SK-N-SH (cell line): ENCODE results near the gene DDO. TPM values are rescaled to one million over a fixed set of nuclear protein-coding genes. Genes with fewer than 3 reads are reported as not detected.

Experiments
- CTCF ChIA-PET: fragments of 300-600, 350-600 bp; formaldehyde crosslinking; extraction: SDS; loops from one replicate; lab custom pipeline; 2021; lab: Yijun Ruan, JAX
- POLR2A ChIA-PET: fragments of 350-600 bp; sonication (Branson Sonifier 250); formaldehyde crosslinking; extraction: SDS; loops from one replicate; lab custom pipeline; 2020; ENCODE audit warnings: antibody characterized with exemption, inconsistent platforms; lab: Yijun Ruan, JAX
- DNase-seq: peaks from one replicate; pipeline ENCODE4 v3.0.0; 2012
- H2AFZ ChIP-seq: fragments of 200-600 bp; sonication (generic); 2 replicates; pipeline ENCODE4 v1.8.1; 2016; ENCODE audit warnings: antibody characterized with exemption, mild to moderate bottlenecking, low read depth
- H3F3A ChIP-seq: fragments of 200-600 bp; sonication (generic); replicated peaks from 2 replicates; pipeline ENCODE3; 2016; ENCODE audit warnings: antibody characterized with exemption, mild to moderate bottlenecking; ENCODE audit not compliant: insufficient read depth
- H3K27ac ChIP-seq, 2 experiments: fragments of 200-500 bp in 1 of 2; fragments of 200-600 bp in 1 of 2; sonication (Bioruptor generic) in 1 of 2; sonication (generic), shearing (Covaris generic) in 1 of 2; 2 replicates each; pipeline versions ENCODE4 v1.5.1 to v1.6.1; 2014 to 2016; ENCODE audit warnings: low read depth in 2 of 2, inconsistent platforms in 1 of 2, low read length in 1 of 2, mild to moderate bottlenecking in 1 of 2, mixed read lengths in 1 of 2
- H3K27me3 ChIP-seq: fragments of 200-600 bp; sonication (generic), shearing (Covaris generic); 2 replicates; pipeline ENCODE4 v1.6.1; 2016; ENCODE audit warnings: mixed run types; ENCODE audit not compliant: insufficient read depth
- H3K36me3 ChIP-seq, 2 experiments: fragments of 200-500 bp in 1 of 2; fragments of 200-600 bp in 1 of 2; sonication (Bioruptor generic) in 1 of 2; sonication (generic) in 1 of 2; replicated peaks in 1 of 2; 2 replicates each; pipeline versions ENCODE3 to v1.5.1; 2014 to 2016; ENCODE audit warnings: low read length in 1 of 2, mild to moderate bottlenecking in 1 of 2; ENCODE audit not compliant: insufficient read depth in 2 of 2, control insufficient read depth in 1 of 2
- H3K4me1 ChIP-seq, 2 experiments: fragments of 200-500 bp in 1 of 2; fragments of 200-600 bp in 1 of 2; sonication (Bioruptor generic) in 1 of 2; sonication (generic), shearing (Covaris generic) in 1 of 2; 2 replicates each; pipeline versions ENCODE4 v1.5.1 to v1.6.1; 2014 to 2016; ENCODE audit warnings: low read depth in 1 of 2, low read length in 1 of 2, mixed run types in 1 of 2; ENCODE audit not compliant: insufficient read depth in 2 of 2, control insufficient read depth in 1 of 2
- H3K4me2 ChIP-seq: fragments of 200-600 bp; sonication (generic), shearing (Covaris generic); 2 replicates; pipeline ENCODE4 v1.6.1; 2017; ENCODE audit warnings: mixed run types
- H3K4me3 ChIP-seq, 2 experiments: fragments of 200-500 bp in 1 of 2; fragments of 200-600 bp in 1 of 2; sonication (Bioruptor generic) in 1 of 2; sonication (generic), shearing (Covaris generic) in 1 of 2; 2 replicates each; pipeline versions ENCODE4 v1.5.1 to v1.8.1; 2014 to 2016; ENCODE audit warnings: low read depth in 2 of 2, inconsistent platforms in 1 of 2, low read length in 1 of 2, mild to moderate bottlenecking in 1 of 2, mixed read lengths in 1 of 2, moderate library complexity in 1 of 2
- H3K79me2 ChIP-seq: fragments of 200-600 bp; sonication (generic); 2 replicates; pipeline ENCODE4 v1.8.1; 2017; ENCODE audit warnings: mild to moderate bottlenecking; ENCODE audit not compliant: insufficient read depth
- H3K9ac ChIP-seq: fragments of 200-600 bp; sonication (generic); 2 replicates; pipeline ENCODE4 v1.6.1; 2017; ENCODE audit warnings: mixed run types
- H3K9me2 ChIP-seq: fragments of 200-600 bp; sonication (generic); 2 replicates; pipeline ENCODE4 v1.6.1; 2017; ENCODE audit warnings: mixed run types
- H3K9me3 ChIP-seq: fragments of 200-600 bp; sonication (generic); 2 replicates; pipeline ENCODE4 v1.6.1; 2017; ENCODE audit warnings: mixed run types, mild to moderate bottlenecking, moderate library complexity
- H4K20me1 ChIP-seq: fragments of 200-600 bp; sonication (generic); 2 replicates; pipeline ENCODE4 v1.6.1; 2017; ENCODE audit warnings: mild to moderate bottlenecking, mixed run types; ENCODE audit not compliant: insufficient read depth
- CTCF ChIP-seq: fragments of 200-600 bp; sonication (generic); IDR thresholded peaks from 2 replicates; pipeline ENCODE4 v1.6.1; 2017; ENCODE audit warnings: antibody characterized with exemption, mild to moderate bottlenecking, moderate library complexity
- EP300 ChIP-seq, 2 experiments: IDR thresholded peaks; 2 replicates each; pipeline versions ENCODE4 v1.4.0 to v1.6.1; 2012; ENCODE audit warnings: borderline replicate concordance in 1 of 2, low read depth in 1 of 2, low read length in 1 of 2
- FOSL2 ChIP-seq: IDR thresholded peaks from 2 replicates; pipeline ENCODE4 v1.4.0; 2012; ENCODE audit warnings: low read depth, mild to moderate bottlenecking, moderate library complexity, borderline replicate concordance
- FOXJ3 ChIP-seq: sonication (generic); formaldehyde crosslinking; IDR thresholded peaks from 2 replicates; pipeline ENCODE4 v1.5.1; 2020; ENCODE audit warnings: mild to moderate bottlenecking, missing genetic modification reagents
- GABPA ChIP-seq: IDR thresholded peaks from 2 replicates; pipeline ENCODE4 v1.4.0; 2012; ENCODE audit warnings: low read depth, mild to moderate bottlenecking
- GATA2 ChIP-seq: sonication (generic); formaldehyde crosslinking; IDR thresholded peaks from 2 replicates; pipeline ENCODE4 v1.5.0; 2020; ENCODE audit warnings: mild to moderate bottlenecking, missing genetic modification reagents
- MAX ChIP-seq: IDR thresholded peaks from 2 replicates; pipeline ENCODE4 v1.4.0; 2012; ENCODE audit warnings: low read depth
- MEF2A ChIP-seq: IDR thresholded peaks from 2 replicates; pipeline ENCODE4 v1.4.0; 2012; ENCODE audit warnings: low read depth, borderline replicate concordance
- MXI1 ChIP-seq: IDR thresholded peaks from 2 replicates; pipeline ENCODE4 v1.6.1; 2012; ENCODE audit warnings: mild to moderate bottlenecking, low read depth, low read length, improper control_type of control experiment
- NRF1 ChIP-seq: IDR thresholded peaks from 2 replicates; pipeline ENCODE4 v1.6.1; 2012; ENCODE audit warnings: low read depth, mild to moderate bottlenecking, low read length
- TAF1 ChIP-seq: IDR thresholded peaks from 2 replicates; pipeline ENCODE4 v1.6.1; 2012; ENCODE audit warnings: low read depth, mild to moderate bottlenecking, low read length, moderate library complexity, borderline replicate concordance
- TEAD4 ChIP-seq: IDR thresholded peaks from 2 replicates; pipeline ENCODE4 v1.4.0; 2012; ENCODE audit warnings: mild to moderate bottlenecking, borderline replicate concordance; ENCODE audit not compliant: insufficient read depth
- ZBTB33 ChIP-seq: IDR thresholded peaks from 2 replicates; pipeline ENCODE4 v1.4.0; 2012; ENCODE audit warnings: low read depth, borderline replicate concordance
- WGBS: methylation state at CpG from one replicate; pipeline ENCODE4 v1.1.6; 2017; ENCODE audit warnings: low lambda C conversion rate; 5-methylcytosine and 5-hydroxymethylcytosine counted together
- polyA plus RNA-seq, 3 experiments: library from polyadenylated mRNA; depleted of rRNA; stranded (reverse); fragments of >200 nt; gene quantifications; 2 replicates each; pipeline ENCODE4 v1.2.3, GENCODE V29; 2012

Gene DDO
- polyA plus RNA-seq, 1 of the 3 experiments (the other 2 are of a cell fraction), result 0.79 TPM

GRCh38 chr6:110389689-110390382 is 25.5 kb downstream of the DDO start:
- Histone ChIP-seq H2AFZ (no peak overlapping the region), H3K9ac (no peak overlapping the region), H3K4me1 (peaks cover 0 to 4% of the 10 kb centered on the region in 2 experiments; a peak in 2 of 4 replicates), H3K27me3 (no peaks in the 10 kb centered on the region), H4K20me1 (no peaks in the 10 kb centered on the region), H3K79me2 (no peaks in the 10 kb centered on the region), H3K27ac (no peak overlapping the region), H3K4me2 (no peak overlapping the region), H3K36me3 (no peaks in the 10 kb centered on the region), H3K9me2 (no peaks in the 10 kb centered on the region), H3K9me3 (no peaks in the 10 kb centered on the region), H3F3A (no peaks in the 10 kb centered on the region), H3K4me3 (no peak overlapping the region)
- TF ChIP-seq ZBTB33 (no peak), FOSL2 (no peak), MAX (no peak), FOXJ3 (no peak), GATA2 (CRISPR knock-in tag) (no peak), TEAD4 (no peak), EP300 (IDR thresholded peaks at IDR 0.05; ENCODE audit: borderline replicate concordance in 1 of 2, low read depth in 1 of 2, low read length in 1 of 2) (no peak), TAF1 (no peak), MEF2A (no peak), CTCF (no peak), NRF1 (no peak), GABPA (no peak)
- WGBS, result 48% methylated on average over 4 of the region's 4 CpGs
- POLR2A ChIA-PET, result interaction anchor here (1.6 kb wide), 1 partner anchor 210 kb away, joined by 5 read pairs; the partner anchor contains the start of gene WASF1
- CTCF ChIA-PET, result interaction anchor here (0.6 to 7.1 kb wide), 32 partner anchors 12 to 880 kb away, joined by 3 to 97 read pairs (median 3); partner anchors contain the start of genes CDC40, METTL24 and WASF1
- DNase-seq, result no peak

GRCh38 chr6:110387986-110388385 is 27.4 kb downstream of the DDO start:
- no peaks in the 10 kb centered on the region for H3F3A ChIP-seq
- DNase-seq, result no peak
- H3K9me3 ChIP-seq, result no peaks in the 10 kb centered on the region
- ChIA-PET CTCF (interaction anchor here (6.0 to 7.1 kb wide), 3 partner anchors 211 to 683 kb away, joined by 63 to 97 read pairs (median 77); partner anchors contain the start of genes CDC40 and WASF1), POLR2A (no interaction called here)
- no peaks in the 10 kb centered on the region for H4K20me1 ChIP-seq
- H3K36me3 ChIP-seq, result no peaks in the 10 kb centered on the region
- TF ChIP-seq CTCF (no peak), MXI1 (no peak)
- H3K4me1 ChIP-seq, result peaks cover 0 to 4% of the 10 kb centered on the region in 2 experiments; a peak in 2 of 4 replicates
- no peak overlapping the region for H3K4me3 ChIP-seq
- H3K9ac ChIP-seq, result no peak overlapping the region
- no peak overlapping the region for H3K4me2 ChIP-seq
- no peak overlapping the region for H2AFZ ChIP-seq
- H3K27me3 ChIP-seq, result no peaks in the 10 kb centered on the region
- WGBS, result 72% methylated on average over 2 of the region's 2 CpGs
- H3K9me2 ChIP-seq, result no peaks in the 10 kb centered on the region
- H3K79me2 ChIP-seq, result no peaks in the 10 kb centered on the region
- no peak overlapping the region for H3K27ac ChIP-seq
